Panc1 (cell line): ENCODE measurements around the gene CNTN5.

Source experiments
- POLR2AphosphoS5 ChIP-seq: IDR thresholded peaks from 2 replicates; pipeline ENCODE4 v1.6.1; 2012; ENCODE audit warnings: mild to moderate bottlenecking, low read depth, low read length, moderate library complexity
- SIN3A ChIP-seq: IDR thresholded peaks from 2 replicates; pipeline ENCODE4 v1.6.1; 2012; ENCODE audit warnings: low read depth, mild to moderate bottlenecking, low read length, moderate library complexity, borderline replicate concordance; ENCODE audit not compliant: insufficient read depth
- TCF7L2 ChIP-seq: IDR thresholded peaks from 2 replicates; pipeline ENCODE4 v1.6.1; 2011; ENCODE audit warnings: mild to moderate bottlenecking, low read depth, low read length, inconsistent platforms
- TF ChIP-seq, protein P1 (sequence below): fragments of 450-650 bp; IDR thresholded peaks from 2 replicates; pipeline ENCODE4 v1.5.1; 2017; ENCODE audit warnings: mild to moderate bottlenecking
- TF ChIP-seq, protein P2 (sequence below), 2 experiments: IDR thresholded peaks; 2 replicates each; pipeline ENCODE4 v1.6.1; 2011 to 2012; ENCODE audit warnings: low read depth in 2 of 2, control low read depth in 1 of 2, low read length in 1 of 2, mild to moderate bottlenecking in 1 of 2, moderate library complexity in 1 of 2; ENCODE audit not compliant: insufficient read depth in 1 of 2

DNA sequence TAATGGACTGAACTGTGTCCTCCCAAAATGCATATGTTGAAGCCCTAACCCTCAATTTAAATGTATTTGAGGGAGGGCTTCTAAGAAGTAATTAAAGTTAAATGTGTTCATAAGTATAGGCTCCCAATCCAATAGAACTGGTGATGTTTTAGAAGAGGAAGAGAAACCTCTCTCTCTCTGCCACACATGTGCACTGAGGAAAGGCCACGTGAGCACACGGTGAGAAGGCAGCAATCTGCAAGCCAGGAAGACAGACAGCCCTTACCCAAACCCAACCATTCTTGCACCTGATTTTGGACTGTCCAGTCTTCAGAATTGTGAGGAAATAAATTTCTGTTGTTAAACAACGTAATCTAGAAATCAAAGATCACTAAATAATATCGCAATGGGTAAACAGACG lies 1164.8 kb downstream of the CNTN5 start:
- TF ChIP-seq, protein P1, sequence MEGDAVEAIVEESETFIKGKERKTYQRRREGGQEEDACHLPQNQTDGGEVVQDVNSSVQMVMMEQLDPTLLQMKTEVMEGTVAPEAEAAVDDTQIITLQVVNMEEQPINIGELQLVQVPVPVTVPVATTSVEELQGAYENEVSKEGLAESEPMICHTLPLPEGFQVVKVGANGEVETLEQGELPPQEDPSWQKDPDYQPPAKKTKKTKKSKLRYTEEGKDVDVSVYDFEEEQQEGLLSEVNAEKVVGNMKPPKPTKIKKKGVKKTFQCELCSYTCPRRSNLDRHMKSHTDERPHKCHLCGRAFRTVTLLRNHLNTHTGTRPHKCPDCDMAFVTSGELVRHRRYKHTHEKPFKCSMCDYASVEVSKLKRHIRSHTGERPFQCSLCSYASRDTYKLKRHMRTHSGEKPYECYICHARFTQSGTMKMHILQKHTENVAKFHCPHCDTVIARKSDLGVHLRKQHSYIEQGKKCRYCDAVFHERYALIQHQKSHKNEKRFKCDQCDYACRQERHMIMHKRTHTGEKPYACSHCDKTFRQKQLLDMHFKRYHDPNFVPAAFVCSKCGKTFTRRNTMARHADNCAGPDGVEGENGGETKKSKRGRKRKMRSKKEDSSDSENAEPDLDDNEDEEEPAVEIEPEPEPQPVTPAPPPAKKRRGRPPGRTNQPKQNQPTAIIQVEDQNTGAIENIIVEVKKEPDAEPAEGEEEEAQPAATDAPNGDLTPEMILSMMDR: no peak
- no peak for TF ChIP-seq POLR2AphosphoS5
- TF ChIP-seq, protein P2, sequence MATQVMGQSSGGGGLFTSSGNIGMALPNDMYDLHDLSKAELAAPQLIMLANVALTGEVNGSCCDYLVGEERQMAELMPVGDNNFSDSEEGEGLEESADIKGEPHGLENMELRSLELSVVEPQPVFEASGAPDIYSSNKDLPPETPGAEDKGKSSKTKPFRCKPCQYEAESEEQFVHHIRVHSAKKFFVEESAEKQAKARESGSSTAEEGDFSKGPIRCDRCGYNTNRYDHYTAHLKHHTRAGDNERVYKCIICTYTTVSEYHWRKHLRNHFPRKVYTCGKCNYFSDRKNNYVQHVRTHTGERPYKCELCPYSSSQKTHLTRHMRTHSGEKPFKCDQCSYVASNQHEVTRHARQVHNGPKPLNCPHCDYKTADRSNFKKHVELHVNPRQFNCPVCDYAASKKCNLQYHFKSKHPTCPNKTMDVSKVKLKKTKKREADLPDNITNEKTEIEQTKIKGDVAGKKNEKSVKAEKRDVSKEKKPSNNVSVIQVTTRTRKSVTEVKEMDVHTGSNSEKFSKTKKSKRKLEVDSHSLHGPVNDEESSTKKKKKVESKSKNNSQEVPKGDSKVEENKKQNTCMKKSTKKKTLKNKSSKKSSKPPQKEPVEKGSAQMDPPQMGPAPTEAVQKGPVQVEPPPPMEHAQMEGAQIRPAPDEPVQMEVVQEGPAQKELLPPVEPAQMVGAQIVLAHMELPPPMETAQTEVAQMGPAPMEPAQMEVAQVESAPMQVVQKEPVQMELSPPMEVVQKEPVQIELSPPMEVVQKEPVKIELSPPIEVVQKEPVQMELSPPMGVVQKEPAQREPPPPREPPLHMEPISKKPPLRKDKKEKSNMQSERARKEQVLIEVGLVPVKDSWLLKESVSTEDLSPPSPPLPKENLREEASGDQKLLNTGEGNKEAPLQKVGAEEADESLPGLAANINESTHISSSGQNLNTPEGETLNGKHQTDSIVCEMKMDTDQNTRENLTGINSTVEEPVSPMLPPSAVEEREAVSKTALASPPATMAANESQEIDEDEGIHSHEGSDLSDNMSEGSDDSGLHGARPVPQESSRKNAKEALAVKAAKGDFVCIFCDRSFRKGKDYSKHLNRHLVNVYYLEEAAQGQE (IDR thresholded peaks at IDR 0.05; ENCODE audit: insufficient read depth in 1 of 2, low read depth in 2 of 2, low read length in 1 of 2): no peak
- no peak for TF ChIP-seq TCF7L2
- no peak for TF ChIP-seq SIN3A
